Stimulated activated naive B cell treated with anti-CD40 and anti-IgM and Interleukin-4, amounts not matched to agents 10 μg/mL and 1 μg/mL and 100 μg/mL, for 72 hours (primary cell): ENCODE results near the gene FCRLB.

Experiments
- ATAC-seq, 2 donors: fragments of 150-1000 bp; cut with Tn5 transposase; replicated peaks; 2 replicates each; pipeline ENCODE4 v1.10.0; 2021; ENCODE audit warnings: moderate library complexity in 1 of 2
- DNase-seq: peaks from one replicate; pipeline ENCODE4 v3.0.0; 2021
- H3K27ac Mint-ChIP-seq: one replicate; pipeline ENCODE4 v1.8.0; 2022; ENCODE audit warnings: mild to moderate bottlenecking, mixed read lengths
- H3K27me3 Mint-ChIP-seq, 2 donors: one replicate each; pipeline ENCODE4 v1.8.0; 2022; ENCODE audit warnings: mixed read lengths in 2 of 2
- H3K36me3 Mint-ChIP-seq, 2 donors: one replicate each; pipeline ENCODE4 v1.8.0; 2022; ENCODE audit warnings: mixed read lengths in 2 of 2, mild to moderate bottlenecking in 1 of 2
- H3K4me1 Mint-ChIP-seq, 2 donors: one replicate each; pipeline ENCODE4 v1.8.0; 2022; ENCODE audit warnings: mixed read lengths in 2 of 2, mild to moderate bottlenecking in 1 of 2
- H3K4me3 Mint-ChIP-seq, 2 donors: one replicate each; pipeline ENCODE4 v1.8.0; 2022; ENCODE audit warnings: mild to moderate bottlenecking in 2 of 2, mixed read lengths in 2 of 2, moderate library complexity in 1 of 2
- H3K9me3 Mint-ChIP-seq, 2 donors: one replicate each; pipeline ENCODE4 v1.8.0; 2022; ENCODE audit warnings: mixed read lengths in 2 of 2, mild to moderate bottlenecking in 1 of 2

Gene FCRLB

GRCh38 chr1:161726473-161727255 is 5.3 kb downstream of the FCRLB start:
- Mint-ChIP-seq H3K27ac (peak overlapping the region; percentile 90), H3K36me3 (peaks cover 0 to 2% of the 10 kb centered on the region in 2 donors), H3K27me3 (no peaks in the 10 kb centered on the region), H3K9me3 (no peaks in the 10 kb centered on the region), H3K4me1 (peaks cover 44 to 72% of the 10 kb centered on the region in 2 donors), H3K4me3 (peak overlapping the region; percentile 87 to 98)
- peak; percentile 56 to 68 for ATAC-seq
- DNase-seq = no peak

- DNase-seq = no peak
- ATAC-seq = peak; percentile 10 to 13
- no peaks in the 10 kb centered on the region for H3K9me3 Mint-ChIP-seq
- peak overlapping the region; percentile 90 for H3K27ac Mint-ChIP-seq
- H3K4me1 Mint-ChIP-seq = peaks cover 37 to 65% of the 10 kb centered on the region in 2 donors
- no peaks in the 10 kb centered on the region for H3K27me3 Mint-ChIP-seq
- H3K36me3 Mint-ChIP-seq = no peaks in the 10 kb centered on the region
- H3K4me3 Mint-ChIP-seq = peak overlapping the region; percentile 87 to 98
These were observed 6.0 kb downstream of the FCRLB start for GRCh38 chr1:161727256-161727924.

GRCh38 chr1:161728376-161729226 is 7.3 kb downstream of the FCRLB start:
- Mint-ChIP-seq H3K9me3 (no peaks in the 10 kb centered on the region), H3K27me3 (no peaks in the 10 kb centered on the region), H3K36me3 (no peaks in the 10 kb centered on the region), H3K27ac (peak overlapping the region; percentile 20), H3K4me3 (no peak overlapping the region), H3K4me1 (peaks cover 35 to 52% of the 10 kb centered on the region in 2 donors)
- DNase-seq (no peak), ATAC-seq (peak in 1 of 2 donors; percentile 14)

GRCh38 chr1:161730050-161730564 is 8.8 kb downstream of the FCRLB start:
- ATAC-seq (no peak), DNase-seq (no peak)
- Mint-ChIP-seq H3K27me3 (no peaks in the 10 kb centered on the region), H3K4me1 (peaks cover 31 to 43% of the 10 kb centered on the region in 2 donors), H3K27ac (peak overlapping the region; percentile 31), H3K4me3 (no peak overlapping the region), H3K36me3 (no peaks in the 10 kb centered on the region), H3K9me3 (no peaks in the 10 kb centered on the region)

GRCh38 chr1:161731241-161731640 is 9.9 kb downstream of the FCRLB start:
- Mint-ChIP-seq H3K4me1 (peaks cover 26 to 43% of the 10 kb centered on the region in 2 donors), H3K27me3 (no peaks in the 10 kb centered on the region), H3K9me3 (no peaks in the 10 kb centered on the region), H3K36me3 (no peaks in the 10 kb centered on the region), H3K27ac (no peak overlapping the region), H3K4me3 (no peak overlapping the region)
- no peak for ATAC-seq
- no peak for DNase-seq

- Mint-ChIP-seq H3K27me3 (no peaks in the 10 kb centered on the region), H3K4me3 (no peak overlapping the region), H3K36me3 (no peaks in the 10 kb centered on the region), H3K27ac (no peak overlapping the region), H3K4me1 (peaks cover 29 to 48% of the 10 kb centered on the region in 2 donors), H3K9me3 (no peaks in the 10 kb centered on the region)
- DNase-seq (no peak), ATAC-seq (no peak)
These were observed 10.8 kb downstream of the FCRLB start for GRCh38 chr1:161731981-161732718.

GRCh38 chr1:161733526-161733925 is 12.2 kb downstream of the FCRLB start:
- no peaks in the 10 kb centered on the region for H3K9me3 Mint-ChIP-seq
- H3K36me3 Mint-ChIP-seq = no peaks in the 10 kb centered on the region
- H3K27me3 Mint-ChIP-seq = no peaks in the 10 kb centered on the region
- no peak overlapping the region for H3K4me3 Mint-ChIP-seq
- ATAC-seq (no peak), DNase-seq (no peak)
- no peak overlapping the region for H3K27ac Mint-ChIP-seq
- H3K4me1 Mint-ChIP-seq = peaks cover 24 to 38% of the 10 kb centered on the region in 2 donors

GRCh38 chr1:161735837-161736236 is 14.5 kb downstream of the FCRLB start:
- ATAC-seq (no peak), DNase-seq (no peak)
- Mint-ChIP-seq H3K9me3 (no peaks in the 10 kb centered on the region), H3K27me3 (no peaks in the 10 kb centered on the region), H3K4me3 (no peak overlapping the region), H3K27ac (no peak overlapping the region), H3K4me1 (peaks cover 29 to 42% of the 10 kb centered on the region in 2 donors), H3K36me3 (no peaks in the 10 kb centered on the region)

- peaks cover 34 to 48% of the 10 kb centered on the region in 2 donors for H3K4me1 Mint-ChIP-seq
- DNase-seq (no peak), ATAC-seq (no peak)
- no peaks in the 10 kb centered on the region for H3K36me3 Mint-ChIP-seq
- H3K9me3 Mint-ChIP-seq = no peaks in the 10 kb centered on the region
- no peaks in the 10 kb centered on the region for H3K27me3 Mint-ChIP-seq
- H3K4me3 Mint-ChIP-seq = no peak overlapping the region
- no peak overlapping the region for H3K27ac Mint-ChIP-seq
These were observed 15.1 kb downstream of the FCRLB start for GRCh38 chr1:161736335-161736969.

GRCh38 chr1:161737625-161738024 is 16.3 kb downstream of the FCRLB start:
- H3K9me3 Mint-ChIP-seq = no peaks in the 10 kb centered on the region
- H3K27ac Mint-ChIP-seq = no peak overlapping the region
- no peaks in the 10 kb centered on the region for H3K36me3 Mint-ChIP-seq
- DNase-seq (no peak), ATAC-seq (no peak)
- H3K27me3 Mint-ChIP-seq = no peaks in the 10 kb centered on the region
- H3K4me3 Mint-ChIP-seq = no peak overlapping the region
- peaks cover 35 to 51% of the 10 kb centered on the region in 2 donors for H3K4me1 Mint-ChIP-seq

GRCh38 chr1:161738627-161739287 is 17.4 kb downstream of the FCRLB start:
- Mint-ChIP-seq H3K4me3 (peak overlapping the region in 1 of 2 donors; percentile 65), H3K9me3 (no peaks in the 10 kb centered on the region), H3K27me3 (no peaks in the 10 kb centered on the region), H3K4me1 (peaks cover 36 to 56% of the 10 kb centered on the region in 2 donors), H3K36me3 (no peaks in the 10 kb centered on the region), H3K27ac (peak overlapping the region; percentile 79)
- ATAC-seq (peak; percentile 68 to 73), DNase-seq (peak; percentile 64)

GRCh38 chr1:161739865-161740566 is 18.7 kb downstream of the FCRLB start:
- no peaks in the 10 kb centered on the region for H3K36me3 Mint-ChIP-seq
- no peaks in the 10 kb centered on the region for H3K9me3 Mint-ChIP-seq
- peak; percentile 68 to 76 for ATAC-seq
- H3K4me3 Mint-ChIP-seq = peak overlapping the region in 1 of 2 donors; percentile 65
- peaks cover 3% of the 10 kb centered on the region in 2 donors for H3K27me3 Mint-ChIP-seq
- DNase-seq = peak; percentile 62
- H3K27ac Mint-ChIP-seq = peak overlapping the region; percentile 85
- H3K4me1 Mint-ChIP-seq = peaks cover 42 to 68% of the 10 kb centered on the region in 2 donors
